IPS DF 6.9 (cell line): ENCODE data around the gene PARD6G.

Source experiments
- DNase-seq: peaks from one replicate; pipeline ENCODE4 v3.0.0-alpha.2; 2013; ENCODE audit warnings: low read depth, low spot score
- H3K27ac ChIP-seq: one replicate; pipeline ENCODE4 v1.5.1; 2013; ENCODE audit warnings: low read length, control low read depth
- H3K27me3 ChIP-seq: 2 replicates; pipeline ENCODE4 v1.6.1; 2013; ENCODE audit warnings: mild to moderate bottlenecking, low read length; ENCODE audit not compliant: control insufficient read depth, insufficient read depth
- H3K36me3 ChIP-seq: 2 replicates; pipeline ENCODE4 v1.6.1; 2013; ENCODE audit warnings: low read length; ENCODE audit not compliant: control insufficient read depth, insufficient read depth
- H3K4me1 ChIP-seq: 2 replicates; pipeline ENCODE4 v1.6.1; 2013; ENCODE audit warnings: low read length; ENCODE audit not compliant: control insufficient read depth, insufficient read depth
- H3K4me3 ChIP-seq: 2 replicates; pipeline ENCODE4 v1.5.1; 2013; ENCODE audit warnings: mild to moderate bottlenecking, low read length
- H3K9me3 ChIP-seq: 2 replicates; pipeline ENCODE4 v1.6.1; 2013; ENCODE audit warnings: low read length, inconsistent platforms; ENCODE audit not compliant: control insufficient read depth, insufficient read depth
- WGBS: extraction: QIAGEN DNeasy Blood & Tissue Kit; methylation state at CpG from one replicate; pipeline ENCODE4 v1.1.7; 2013; ENCODE audit warnings: mixed read lengths, missing lambda C conversion rate; ENCODE audit not compliant: insufficient read length, insufficient coverage; 5-methylcytosine and 5-hydroxymethylcytosine counted together

The PARD6G gene

DNA sequence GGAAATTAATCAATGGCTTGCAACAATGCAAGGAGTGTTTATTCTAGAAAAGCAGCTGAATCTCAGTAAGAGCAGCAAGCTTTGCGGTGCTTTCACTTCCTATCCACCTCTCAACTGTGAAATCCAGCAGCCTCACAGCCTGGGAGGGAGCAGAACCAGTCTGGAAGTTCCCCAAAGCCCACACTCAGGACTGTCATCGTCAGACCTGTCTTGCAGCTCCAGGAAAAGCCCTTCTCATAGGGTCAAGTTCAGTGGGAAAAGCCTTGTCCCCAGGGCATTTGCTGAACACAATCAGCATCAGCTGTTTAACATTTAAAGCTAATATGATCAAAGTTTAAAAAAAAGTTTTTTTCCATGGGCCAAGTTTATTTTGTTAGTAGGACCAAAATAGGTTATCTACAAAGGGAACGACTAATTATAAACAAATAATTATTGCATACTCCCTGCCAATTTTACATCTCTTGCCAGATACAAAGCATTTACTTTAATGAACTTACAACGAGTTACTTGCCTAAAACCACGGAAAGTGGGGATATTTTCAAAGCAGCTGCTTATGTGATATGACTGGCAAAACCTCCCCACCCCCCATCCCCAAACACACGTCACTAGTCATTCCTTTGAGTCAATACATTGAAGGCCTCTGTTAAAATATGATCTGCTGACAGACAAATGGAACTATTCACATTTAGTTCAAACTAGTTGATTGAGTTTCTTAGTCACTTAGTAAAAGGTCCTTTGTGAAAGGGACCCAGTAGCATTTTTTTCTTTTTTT, 36.8 kb downstream of the PARD6G start:
- WGBS = no CpG with 5 or more reads among the region's 6 CpGs
- Histone ChIP-seq H3K27ac (no peak overlapping the region), H3K27me3 (no peaks in the 10 kb centered on the region), H3K4me1 (peaks cover 2% of the 10 kb centered on the region; the same call in 1 of the 2 replicates), H3K36me3 (no peaks in the 10 kb centered on the region), H3K4me3 (no peak overlapping the region), H3K9me3 (no peaks in the 10 kb centered on the region)
- DNase-seq = no peak

DNA sequence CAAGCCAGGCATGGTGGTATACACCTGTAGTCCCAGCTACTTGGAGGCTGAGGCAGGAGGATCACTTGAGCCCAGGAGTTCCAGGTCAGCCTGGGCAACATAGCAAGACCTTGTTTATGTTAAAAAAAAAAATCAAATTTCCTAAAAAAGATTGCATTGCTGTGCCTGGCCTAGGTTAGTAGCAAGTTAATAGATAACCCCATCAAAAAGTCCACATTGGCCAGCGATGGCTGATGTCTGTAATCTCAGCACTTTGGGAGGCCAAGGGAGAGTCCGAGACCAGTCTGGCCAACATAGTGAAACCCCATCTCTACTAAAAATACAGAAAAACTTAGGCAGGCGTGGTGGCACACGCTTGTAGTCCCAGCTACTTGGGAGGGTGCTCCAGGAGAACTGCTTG, 38.7 kb downstream of the PARD6G start:
- DNase-seq = no peak
- no peak overlapping the region for H3K4me3 ChIP-seq
- no CpG with 5 or more reads among the region's 4 CpGs for WGBS
- H3K9me3 ChIP-seq = no peaks in the 10 kb centered on the region
- no peaks in the 10 kb centered on the region for H3K27me3 ChIP-seq
- no peak overlapping the region for H3K27ac ChIP-seq
- H3K4me1 ChIP-seq = peaks cover 2% of the 10 kb centered on the region; the same call in 1 of the 2 replicates
- H3K36me3 ChIP-seq = no peaks in the 10 kb centered on the region

DNA sequence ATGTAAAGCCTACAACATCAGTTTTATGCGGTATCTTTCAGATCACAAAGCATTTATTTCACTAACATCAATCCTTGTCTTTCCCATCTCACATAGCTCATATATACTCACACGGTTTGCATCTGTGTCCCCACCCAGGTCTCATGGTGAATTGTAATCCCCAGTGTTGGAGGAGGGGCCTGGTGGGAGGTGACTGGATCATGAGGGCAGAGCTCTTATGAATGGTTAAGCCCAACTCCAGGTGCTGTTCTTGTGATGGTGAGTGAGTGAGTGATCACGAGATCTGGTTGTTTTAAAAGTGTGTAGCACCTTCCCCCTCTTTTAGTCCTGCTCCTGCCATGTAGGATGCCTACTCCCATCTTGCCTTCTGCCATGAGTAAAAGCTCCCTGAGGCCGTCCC, 42.0 kb downstream of the PARD6G start:
- no CpG with 5 or more reads among the region's 4 CpGs for WGBS
- no peaks in the 10 kb centered on the region for H3K9me3 ChIP-seq
- no peaks in the 10 kb centered on the region for H3K27me3 ChIP-seq
- H3K4me1 ChIP-seq = peaks cover under 1% of the 10 kb centered on the region; the same call in 1 of the 2 replicates
- H3K4me3 ChIP-seq = no peak overlapping the region
- no peaks in the 10 kb centered on the region for H3K36me3 ChIP-seq
- no peak for DNase-seq
- no peak overlapping the region for H3K27ac ChIP-seq

DNA sequence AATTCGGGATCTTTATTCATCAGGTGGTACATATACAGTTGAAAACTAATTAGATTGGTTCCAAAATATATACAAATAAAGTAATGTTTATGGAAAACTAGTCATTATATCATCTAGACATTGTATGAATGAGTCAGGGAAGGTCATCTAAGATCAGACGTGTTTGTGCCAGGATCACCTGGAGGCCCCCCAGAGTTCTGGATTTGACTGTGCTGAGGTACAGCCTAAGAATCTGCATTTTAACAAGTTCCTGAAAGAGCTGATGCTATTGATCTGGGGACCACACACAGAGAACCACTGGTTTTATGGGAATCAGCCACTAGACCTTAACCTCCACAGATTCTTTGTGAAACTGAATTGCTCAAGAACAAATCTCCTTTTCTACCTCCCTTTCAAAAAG, 43.2 kb downstream of the PARD6G start:
- no peaks in the 10 kb centered on the region for H3K4me1 ChIP-seq
- no peak overlapping the region for H3K4me3 ChIP-seq
- H3K36me3 ChIP-seq = no peaks in the 10 kb centered on the region
- no peaks in the 10 kb centered on the region for H3K27me3 ChIP-seq
- no peak for DNase-seq
- WGBS = no CpG with 5 or more reads among the region's 2 CpGs
- no peaks in the 10 kb centered on the region for H3K9me3 ChIP-seq
- H3K27ac ChIP-seq = no peak overlapping the region

DNA sequence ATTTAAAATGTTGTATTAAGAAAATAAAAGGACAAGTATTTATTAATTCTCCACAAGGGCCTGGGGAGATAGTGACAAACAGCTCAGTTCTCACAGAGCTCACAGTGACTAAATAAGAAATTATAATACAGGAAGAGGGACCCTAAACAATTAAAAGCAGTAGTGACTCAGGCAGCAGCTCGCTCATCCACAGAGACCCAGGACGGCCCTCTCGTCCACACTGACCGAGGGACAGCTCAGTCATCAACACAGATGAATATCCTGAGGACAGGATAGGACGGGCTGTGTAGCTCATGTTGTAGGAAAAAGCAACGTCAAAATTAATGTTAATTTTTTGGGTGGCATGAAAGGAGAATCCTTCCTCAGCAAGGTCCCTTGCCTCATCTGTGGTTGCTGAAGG, 44.1 kb downstream of the PARD6G start:
- H3K27ac ChIP-seq = no peak overlapping the region
- DNase-seq = no peak
- H3K9me3 ChIP-seq = no peaks in the 10 kb centered on the region
- H3K4me3 ChIP-seq = no peak overlapping the region
- WGBS = no CpG with 5 or more reads among the region's 6 CpGs
- no peaks in the 10 kb centered on the region for H3K4me1 ChIP-seq
- H3K36me3 ChIP-seq = no peaks in the 10 kb centered on the region
- H3K27me3 ChIP-seq = no peaks in the 10 kb centered on the region

DNA sequence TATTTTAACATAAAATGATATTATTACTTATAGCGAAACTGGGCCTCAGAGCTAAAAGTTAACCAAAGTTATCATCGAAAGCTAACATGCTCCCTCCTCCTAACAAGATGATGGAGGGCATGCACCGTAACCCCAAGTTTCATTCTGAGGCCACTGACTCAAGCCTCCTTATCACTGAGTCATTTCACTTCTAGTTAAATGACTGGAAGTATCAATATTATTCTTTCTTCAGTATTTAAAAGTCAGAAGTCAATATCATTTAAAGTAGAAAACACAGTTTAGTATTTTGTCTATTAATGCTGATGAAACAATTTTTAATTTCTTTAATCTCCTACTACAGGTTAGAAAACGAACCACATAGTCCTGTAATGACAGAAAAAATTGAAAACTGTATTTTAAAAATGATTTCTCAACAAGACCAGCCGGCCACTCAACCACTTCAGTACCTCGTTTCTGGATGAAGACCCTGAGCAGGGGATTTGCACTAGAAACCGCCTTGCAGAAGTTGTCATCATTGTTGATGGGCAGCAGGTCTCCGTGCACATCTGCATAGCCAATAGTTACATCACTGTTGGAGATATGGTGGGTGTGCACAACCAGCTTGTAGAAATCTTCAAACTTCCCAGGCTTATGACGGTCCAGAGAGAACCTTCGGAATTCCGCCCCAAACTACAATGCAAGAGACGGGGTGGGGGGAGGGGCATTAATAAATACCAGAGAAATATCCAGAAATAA, 44.9 kb downstream of the PARD6G start:
- DNase-seq = no peak
- Histone ChIP-seq H3K27me3 (no peaks in the 10 kb centered on the region), H3K4me3 (no peak overlapping the region), H3K4me1 (peaks cover 3% of the 10 kb centered on the region; the same call in 1 of the 2 replicates), H3K27ac (no peak overlapping the region), H3K36me3 (no peaks in the 10 kb centered on the region), H3K9me3 (no peaks in the 10 kb centered on the region)
- WGBS = no CpG with 5 or more reads among the region's 12 CpGs

DNA sequence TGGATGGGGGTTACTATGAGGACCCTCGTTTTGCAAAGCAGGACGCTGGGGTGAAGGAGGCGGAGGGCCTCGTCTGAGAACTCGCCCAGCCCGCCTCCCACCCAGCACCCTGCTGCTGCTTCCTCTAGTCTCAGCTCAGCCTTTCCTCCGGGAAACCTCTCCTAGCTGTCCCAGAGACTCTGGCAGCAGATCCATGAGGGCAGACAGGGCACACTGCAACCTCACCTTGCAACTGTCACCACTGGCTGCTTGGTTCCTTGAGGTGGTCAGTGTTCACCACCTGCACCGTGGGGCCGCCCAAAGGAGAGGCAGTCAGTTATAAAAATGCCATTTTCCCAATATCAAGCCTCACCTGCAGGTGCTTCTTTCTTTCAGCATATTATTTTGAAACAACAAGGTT, 45.6 kb downstream of the PARD6G start:
- Histone ChIP-seq H3K27me3 (no peaks in the 10 kb centered on the region), H3K36me3 (no peaks in the 10 kb centered on the region), H3K4me3 (no peak overlapping the region), H3K9me3 (no peaks in the 10 kb centered on the region), H3K4me1 (peaks cover 3% of the 10 kb centered on the region; the same call in 1 of the 2 replicates), H3K27ac (no peak overlapping the region)
- no CpG with 5 or more reads among the region's 9 CpGs for WGBS
- DNase-seq = no peak

DNA sequence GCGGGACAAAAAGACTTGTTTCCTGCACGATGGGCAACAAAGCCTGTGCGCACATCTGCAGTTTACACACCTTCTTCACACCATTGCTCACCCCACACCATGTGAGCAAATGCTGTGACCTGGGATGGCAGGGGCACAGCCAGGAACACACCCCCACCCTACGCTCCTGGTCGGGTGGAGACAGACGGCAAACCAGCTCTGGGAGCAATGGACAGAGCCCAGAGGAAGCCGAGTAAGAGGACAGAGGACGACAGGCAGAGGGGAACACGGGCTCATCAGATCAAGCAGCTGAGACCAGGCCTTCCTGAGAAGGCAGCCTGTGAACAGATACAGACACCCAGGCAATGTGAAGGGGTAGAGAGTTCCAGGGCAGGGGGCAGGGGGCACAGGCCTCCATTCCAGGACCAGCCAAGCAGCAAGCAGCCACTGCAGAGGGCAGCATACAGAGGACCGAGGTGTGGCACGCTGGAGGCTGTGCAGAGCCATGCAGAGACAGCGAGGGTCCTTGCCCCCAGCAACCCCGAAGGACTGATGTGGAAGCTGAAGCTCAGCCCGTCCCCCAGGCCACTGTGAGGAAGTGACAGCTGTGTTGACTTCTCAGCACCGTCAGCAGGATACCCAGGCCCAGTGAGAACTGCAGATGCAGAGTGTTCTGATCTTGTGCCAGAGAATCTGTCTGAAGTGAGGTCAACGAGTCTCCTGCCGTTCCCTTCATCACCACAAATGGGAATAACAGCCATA, 46.2 kb downstream of the PARD6G start:
- Histone ChIP-seq H3K27ac (no peak overlapping the region), H3K4me1 (peaks cover 3% of the 10 kb centered on the region; the same call in 1 of the 2 replicates), H3K27me3 (no peaks in the 10 kb centered on the region), H3K36me3 (no peaks in the 10 kb centered on the region), H3K9me3 (no peaks in the 10 kb centered on the region), H3K4me3 (no peak overlapping the region)
- no CpG with 5 or more reads among the region's 17 CpGs for WGBS
- DNase-seq = no peak

DNA sequence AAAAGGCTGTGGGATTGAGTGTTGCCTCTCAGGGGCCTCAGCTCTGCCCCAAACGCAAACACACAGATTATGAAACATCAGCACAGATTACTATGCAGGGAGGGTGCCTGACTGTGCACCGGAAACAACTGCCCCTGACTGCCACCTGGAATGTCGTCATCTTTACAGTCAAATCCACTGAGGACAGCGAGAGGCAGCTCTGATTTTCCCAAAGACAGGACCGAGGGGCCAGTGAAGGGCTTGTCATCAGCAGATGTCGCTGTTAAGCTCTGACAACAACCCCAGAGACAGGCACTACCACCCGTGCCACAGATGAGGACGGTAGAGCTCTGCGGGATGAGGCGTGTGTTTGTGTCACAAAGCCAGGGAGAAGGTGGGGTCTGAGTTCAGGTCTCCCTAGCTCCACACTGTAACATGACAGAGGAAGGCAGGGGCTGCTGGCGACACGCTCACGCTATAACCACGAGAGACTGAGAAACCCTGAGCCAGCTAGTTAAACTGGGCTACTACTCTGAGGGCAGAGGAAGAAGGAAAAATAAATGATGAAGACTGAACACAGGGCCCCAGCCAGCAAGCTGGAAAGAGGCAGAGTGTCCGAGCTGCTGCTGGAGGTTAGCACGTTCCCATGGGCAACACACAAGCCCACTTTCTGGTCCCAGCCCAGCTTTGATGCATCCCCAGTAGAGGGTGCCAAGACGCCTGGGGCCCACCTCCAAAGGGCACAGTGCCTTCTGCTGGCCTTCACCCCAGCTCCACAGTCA, 47.0 kb downstream of the PARD6G start:
- Histone ChIP-seq H3K27ac (no peak overlapping the region), H3K27me3 (no peaks in the 10 kb centered on the region), H3K4me1 (peaks cover 3% of the 10 kb centered on the region; the same call in 1 of the 2 replicates), H3K9me3 (no peaks in the 10 kb centered on the region), H3K4me3 (no peak overlapping the region), H3K36me3 (no peaks in the 10 kb centered on the region)
- WGBS = no CpG with 5 or more reads among the region's 17 CpGs
- DNase-seq = no peak
